ENCODE measurements around the gene HOXA7.

HOXA7 gene

DNA sequence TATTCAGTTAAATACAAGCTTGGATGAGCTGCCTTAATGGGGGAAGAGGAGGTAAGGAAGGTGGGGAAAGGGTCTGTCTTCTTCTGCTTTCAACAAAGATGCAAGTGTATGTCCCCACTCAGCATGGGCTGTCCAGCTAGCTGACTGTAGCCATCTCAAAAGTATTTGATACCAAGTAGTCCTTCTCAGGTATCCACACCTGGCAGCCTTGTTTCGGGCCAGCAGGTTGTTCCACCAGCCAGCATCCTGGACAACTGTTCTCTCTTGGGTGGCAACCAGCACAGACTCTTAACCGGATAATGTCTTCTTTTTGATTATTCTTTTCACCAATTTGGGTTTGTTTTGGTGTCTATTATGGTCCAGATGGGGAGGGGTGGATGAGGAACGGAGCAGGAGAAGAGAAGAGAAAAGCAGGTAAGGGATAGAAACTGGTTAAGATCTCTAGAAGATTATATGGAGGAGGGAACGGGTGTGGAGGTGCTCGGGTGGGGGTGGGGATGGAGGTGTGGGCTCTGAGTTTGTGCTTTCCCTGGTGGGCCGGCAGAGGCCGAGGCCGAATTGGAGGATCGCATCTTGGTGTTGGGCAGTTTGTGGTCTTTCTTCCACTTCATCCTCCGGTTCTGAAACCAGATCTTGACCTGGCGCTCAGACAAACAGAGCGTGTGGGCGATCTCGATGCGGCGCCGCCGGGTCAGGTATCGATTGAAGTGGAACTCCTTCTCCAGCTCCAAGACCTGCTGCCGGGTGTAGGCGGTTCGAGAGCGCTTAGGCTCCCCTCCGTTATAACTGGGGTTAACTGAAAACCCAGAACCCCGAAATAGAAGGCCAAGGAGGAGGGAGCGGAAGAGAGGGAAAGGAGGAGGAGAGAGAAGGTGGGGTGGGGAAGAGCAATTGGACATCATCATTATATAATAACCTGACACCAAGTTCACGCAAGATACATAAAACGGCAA, 27.4 kb downstream of the HOXA7 start:
- H3K27me3 ChIP-seq (replicated peaks in 2 of 5; ENCODE audit: control insufficient read depth in 4 of 5, insufficient read depth in 5 of 5, low read length in 4 of 5): no peaks in the 10 kb centered on the region
- CTCF ChIA-PET: interaction anchor here (0.7 to 2.2 kb wide), 7 partner anchors 9 to 274 kb away, joined by 3 to 7 read pairs (median 4); no protein-coding TSS in a partner anchor
- H3K4me1 ChIP-seq (ENCODE audit: control extremely low read depth in 1 of 4, control insufficient read depth in 4 of 4, insufficient read depth in 4 of 4, low read length in 3 of 4): peaks cover 0 to 21% (median 4%) of the 10 kb centered on the region in 4 experiments
- DNase-seq: no peak
- no peak overlapping the region for H3K4me3 ChIP-seq (ENCODE audit: control insufficient read depth in 1 of 7, extremely low read depth in 1 of 7, insufficient read depth in 4 of 7, low read depth in 2 of 7, low read length in 6 of 7)
- H3K27ac ChIP-seq (ENCODE audit: insufficient read depth in 1 of 2, low read depth in 1 of 2, low read length in 2 of 2, poor library complexity in 1 of 2, severe bottlenecking in 2 of 2): no peak overlapping the region
- POLR2A ChIA-PET: no interaction called here
- no peaks in the 10 kb centered on the region for H3K9me3 ChIP-seq (ENCODE audit: control extremely low read depth in 1 of 5, control insufficient read depth in 4 of 5, insufficient read depth in 2 of 5, low read depth in 1 of 5, low read length in 4 of 5)
- H3K36me3 ChIP-seq (ENCODE audit: control insufficient read depth in 4 of 4, insufficient read depth in 4 of 4, low read length in 3 of 4): peaks cover 3 to 78% (median 58%) of the 10 kb centered on the region in 4 experiments
- 100% methylated on average over 18 of the region's 28 CpGs for WGBS (ENCODE audit: insufficient coverage)

DNA sequence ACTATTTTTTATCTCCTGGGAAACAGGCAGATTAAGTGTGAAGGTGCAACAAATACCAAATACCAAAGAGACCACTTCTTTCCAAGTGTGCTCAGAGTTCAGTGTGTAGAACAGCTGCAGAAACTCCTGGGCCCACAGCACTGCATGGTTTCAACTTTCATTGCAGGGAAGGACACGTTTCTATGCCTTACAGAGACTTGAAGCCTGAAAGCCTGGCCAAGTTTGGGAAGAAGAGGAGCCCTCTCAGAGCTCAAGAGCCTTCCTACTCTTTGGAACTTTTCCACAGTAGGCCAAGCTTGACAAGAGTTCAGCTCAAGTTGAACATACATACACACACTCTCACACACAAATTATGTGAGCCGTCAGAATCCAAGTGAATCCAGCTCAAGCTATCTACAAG, 28.4 kb downstream of the HOXA7 start:
- DNase-seq: no peak
- POLR2A ChIA-PET: no interaction called here
- H3K4me3 ChIP-seq (ENCODE audit: control insufficient read depth in 1 of 7, extremely low read depth in 1 of 7, insufficient read depth in 4 of 7, low read depth in 2 of 7, low read length in 6 of 7): no peak overlapping the region
- CTCF ChIA-PET: interaction anchor here (0.7 to 1.8 kb wide), 6 partner anchors 8 to 273 kb away, joined by 3 to 7 read pairs (median 4); no protein-coding TSS in a partner anchor
- no peak overlapping the region for H3K27ac ChIP-seq (ENCODE audit: insufficient read depth in 1 of 2, low read depth in 1 of 2, low read length in 2 of 2, poor library complexity in 1 of 2, severe bottlenecking in 2 of 2)
- H3K27me3 ChIP-seq (replicated peaks in 2 of 5; ENCODE audit: control insufficient read depth in 4 of 5, insufficient read depth in 5 of 5, low read length in 4 of 5): no peaks in the 10 kb centered on the region
- peaks cover 3 to 16% (median 4%) of the 10 kb centered on the region in 4 experiments for H3K4me1 ChIP-seq (ENCODE audit: control extremely low read depth in 1 of 4, control insufficient read depth in 4 of 4, insufficient read depth in 4 of 4, low read length in 3 of 4)
- peaks cover 3 to 79% (median 55%) of the 10 kb centered on the region in 4 experiments for H3K36me3 ChIP-seq (ENCODE audit: control insufficient read depth in 4 of 4, insufficient read depth in 4 of 4, low read length in 3 of 4)
- WGBS (ENCODE audit: insufficient coverage): 90% methylated on average over 1 of the region's 2 CpGs
- no peaks in the 10 kb centered on the region for H3K9me3 ChIP-seq (ENCODE audit: control extremely low read depth in 1 of 5, control insufficient read depth in 4 of 5, insufficient read depth in 2 of 5, low read depth in 1 of 5, low read length in 4 of 5)

DNA sequence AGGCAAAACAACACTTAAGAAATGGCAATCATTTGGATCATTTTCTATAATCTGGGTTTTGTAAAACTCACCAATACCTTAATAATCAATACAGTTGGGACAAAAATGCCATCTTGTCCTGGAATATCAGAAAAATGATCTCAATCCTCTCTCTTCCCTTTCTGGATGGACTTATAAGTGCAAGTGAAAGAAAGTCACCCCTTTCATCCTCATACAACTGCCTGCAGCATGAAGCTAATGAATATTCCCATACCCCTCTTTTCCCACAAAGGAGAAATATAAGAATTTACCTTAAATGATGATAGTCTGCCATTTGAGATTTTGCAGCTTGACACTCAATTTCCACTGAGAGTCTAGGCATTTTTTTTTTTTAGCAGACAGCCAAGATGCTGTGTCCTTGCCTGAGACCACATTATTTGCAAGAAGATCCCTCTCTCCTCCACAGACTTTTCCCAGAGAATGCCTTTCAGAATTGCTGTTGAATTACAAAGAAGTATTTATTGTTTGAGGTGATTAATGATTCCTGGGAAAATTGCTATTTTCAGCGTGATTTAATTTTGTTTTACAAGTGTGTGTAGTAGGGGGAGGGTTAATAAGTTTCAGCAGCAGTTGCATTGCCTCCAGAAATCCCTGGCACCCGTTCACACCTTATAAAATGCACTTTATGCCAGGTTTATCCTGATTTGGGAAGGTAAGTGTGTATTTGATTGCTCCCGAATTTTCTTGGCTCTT, 29.7 kb downstream of the HOXA7 start:
- WGBS (ENCODE audit: insufficient coverage): 100% methylated on average over 2 of the region's 3 CpGs
- H3K27me3 ChIP-seq (replicated peaks in 2 of 5; ENCODE audit: control insufficient read depth in 4 of 5, insufficient read depth in 5 of 5, low read length in 4 of 5): no peaks in the 10 kb centered on the region
- no peak overlapping the region for H3K27ac ChIP-seq (ENCODE audit: insufficient read depth in 1 of 2, low read depth in 1 of 2, low read length in 2 of 2, poor library complexity in 1 of 2, severe bottlenecking in 2 of 2)
- ChIA-PET POLR2A (no interaction called here), CTCF (interaction anchor here (0.6 to 1.7 kb wide), 2 partner anchors 24 to 74 kb away, joined by 3 to 4 read pairs; no protein-coding TSS in a partner anchor)
- H3K4me1 ChIP-seq (ENCODE audit: control extremely low read depth in 1 of 4, control insufficient read depth in 4 of 4, insufficient read depth in 4 of 4, low read length in 3 of 4): peaks cover 4 to 7% (median 5%) of the 10 kb centered on the region in 4 experiments
- H3K9me3 ChIP-seq (ENCODE audit: control extremely low read depth in 1 of 5, control insufficient read depth in 4 of 5, insufficient read depth in 2 of 5, low read depth in 1 of 5, low read length in 4 of 5): no peaks in the 10 kb centered on the region
- H3K4me3 ChIP-seq (ENCODE audit: control insufficient read depth in 1 of 7, extremely low read depth in 1 of 7, insufficient read depth in 4 of 7, low read depth in 2 of 7, low read length in 6 of 7): no peak overlapping the region
- no peak for DNase-seq
- peaks cover 3 to 85% (median 61%) of the 10 kb centered on the region in 4 experiments for H3K36me3 ChIP-seq (ENCODE audit: control insufficient read depth in 4 of 4, insufficient read depth in 4 of 4, low read length in 3 of 4)

DNA sequence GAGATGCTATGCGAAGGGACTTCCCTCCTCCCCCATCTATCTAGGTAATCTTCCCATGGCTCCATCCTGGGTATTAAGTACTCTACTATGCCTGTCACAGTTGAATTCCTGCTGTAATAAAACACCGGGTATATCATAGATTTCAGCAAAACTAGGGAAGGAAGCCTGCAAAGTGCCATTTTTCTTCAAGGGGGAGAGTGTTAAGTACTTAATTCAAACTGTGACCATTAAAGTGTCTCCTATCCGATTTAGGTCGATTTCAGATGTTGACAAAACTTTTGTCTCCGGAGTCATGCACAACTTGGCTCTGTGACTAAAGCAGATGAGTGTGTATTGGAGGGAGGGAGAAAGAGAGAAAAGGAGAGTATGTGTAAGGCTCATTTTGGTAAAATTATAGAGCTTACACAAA, 30.5 kb downstream of the HOXA7 start:
- ChIA-PET POLR2A (no interaction called here), CTCF (no interaction called here)
- DNase-seq: no peak
- H3K36me3 ChIP-seq (ENCODE audit: control insufficient read depth in 4 of 4, insufficient read depth in 4 of 4, low read length in 3 of 4): peaks cover 3 to 88% (median 63%) of the 10 kb centered on the region in 4 experiments
- peaks cover 0 to 5% (median under 1%) of the 10 kb centered on the region in 4 experiments for H3K4me1 ChIP-seq (ENCODE audit: control extremely low read depth in 1 of 4, control insufficient read depth in 4 of 4, insufficient read depth in 4 of 4, low read length in 3 of 4)
- H3K27me3 ChIP-seq (replicated peaks in 2 of 5; ENCODE audit: control insufficient read depth in 4 of 5, insufficient read depth in 5 of 5, low read length in 4 of 5): no peaks in the 10 kb centered on the region
- WGBS (ENCODE audit: insufficient coverage): 89% methylated on average over 5 of the region's 5 CpGs
- no peak overlapping the region for H3K27ac ChIP-seq (ENCODE audit: insufficient read depth in 1 of 2, low read depth in 1 of 2, low read length in 2 of 2, poor library complexity in 1 of 2, severe bottlenecking in 2 of 2)
- no peaks in the 10 kb centered on the region for H3K9me3 ChIP-seq (ENCODE audit: control extremely low read depth in 1 of 5, control insufficient read depth in 4 of 5, insufficient read depth in 2 of 5, low read depth in 1 of 5, low read length in 4 of 5)
- H3K4me3 ChIP-seq (ENCODE audit: control insufficient read depth in 1 of 7, extremely low read depth in 1 of 7, insufficient read depth in 4 of 7, low read depth in 2 of 7, low read length in 6 of 7): no peak overlapping the region

DNA sequence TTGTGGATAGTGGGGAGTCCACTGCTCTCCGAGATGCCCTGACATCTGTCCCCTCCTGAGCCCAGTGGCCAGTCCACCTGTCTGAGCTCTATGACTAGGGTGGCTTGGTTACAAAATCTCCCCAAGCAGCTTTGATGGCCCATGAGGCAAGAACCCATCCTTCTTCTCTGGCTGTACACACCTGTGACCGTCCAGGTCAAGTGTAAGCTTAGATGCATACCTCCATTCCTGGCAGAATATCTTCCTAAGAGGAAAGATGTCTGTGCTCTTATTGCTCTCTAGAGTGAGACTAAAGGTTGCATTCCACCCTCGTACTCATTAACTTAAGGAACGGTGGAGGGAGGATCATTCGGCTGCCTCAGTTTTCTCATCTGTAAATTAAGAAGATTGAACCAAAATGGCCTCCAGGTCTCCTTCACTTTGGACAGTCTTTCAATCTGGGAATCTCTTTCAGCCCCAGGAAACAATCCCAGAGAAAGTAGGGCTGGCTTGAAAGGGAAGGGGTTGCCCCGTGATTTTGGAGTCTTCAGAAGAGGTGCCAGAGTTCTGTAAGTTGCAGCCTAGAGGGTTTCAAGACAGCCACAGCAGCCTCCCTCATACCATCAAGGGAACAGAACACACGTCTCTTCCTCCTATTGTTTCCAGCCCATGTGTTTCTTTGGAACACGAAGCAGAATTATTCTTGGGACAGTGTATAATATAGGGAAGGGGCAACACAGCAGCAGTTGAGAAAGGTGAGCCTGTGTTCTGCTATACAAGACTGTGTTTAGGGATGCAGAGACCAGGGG, 31.4 kb downstream of the HOXA7 start:
- Histone ChIP-seq H3K4me3 (ENCODE audit: control insufficient read depth in 1 of 7, extremely low read depth in 1 of 7, insufficient read depth in 4 of 7, low read depth in 2 of 7, low read length in 6 of 7) (no peak overlapping the region), H3K9me3 (ENCODE audit: control extremely low read depth in 1 of 5, control insufficient read depth in 4 of 5, insufficient read depth in 2 of 5, low read depth in 1 of 5, low read length in 4 of 5) (no peaks in the 10 kb centered on the region), H3K27ac (ENCODE audit: insufficient read depth in 1 of 2, low read depth in 1 of 2, low read length in 2 of 2, poor library complexity in 1 of 2, severe bottlenecking in 2 of 2) (no peak overlapping the region), H3K36me3 (ENCODE audit: control insufficient read depth in 4 of 4, insufficient read depth in 4 of 4, low read length in 3 of 4) (peaks cover 3 to 94% (median 64%) of the 10 kb centered on the region in 4 experiments), H3K27me3 (replicated peaks in 2 of 5; ENCODE audit: control insufficient read depth in 4 of 5, insufficient read depth in 5 of 5, low read length in 4 of 5) (no peaks in the 10 kb centered on the region), H3K4me1 (ENCODE audit: control extremely low read depth in 1 of 4, control insufficient read depth in 4 of 4, insufficient read depth in 4 of 4, low read length in 3 of 4) (peaks cover 0 to 5% (median 0%) of the 10 kb centered on the region in 4 experiments)
- ChIA-PET POLR2A (no interaction called here), CTCF (no interaction called here)
- 98% methylated on average over 5 of the region's 8 CpGs for WGBS (ENCODE audit: insufficient coverage)
- no peak for DNase-seq

- 94% methylated on average over 36 of the region's 43 CpGs for WGBS (ENCODE audit: insufficient coverage)
- no peak for DNase-seq
- no peaks in the 10 kb centered on the region for H3K27me3 ChIP-seq (replicated peaks in 2 of 5; ENCODE audit: control insufficient read depth in 4 of 5, insufficient read depth in 5 of 5, low read length in 4 of 5)
- peaks cover 8 to 94% (median 66%) of the 10 kb centered on the region in 4 experiments for H3K36me3 ChIP-seq (ENCODE audit: control insufficient read depth in 4 of 4, insufficient read depth in 4 of 4, low read length in 3 of 4)
- ChIA-PET POLR2A (no interaction called here), CTCF (no interaction called here)
- no peak overlapping the region for H3K4me3 ChIP-seq (ENCODE audit: control insufficient read depth in 1 of 7, extremely low read depth in 1 of 7, insufficient read depth in 4 of 7, low read depth in 2 of 7, low read length in 6 of 7)
- H3K27ac ChIP-seq (ENCODE audit: insufficient read depth in 1 of 2, low read depth in 1 of 2, low read length in 2 of 2, poor library complexity in 1 of 2, severe bottlenecking in 2 of 2): no peak overlapping the region
- no peaks in the 10 kb centered on the region for H3K9me3 ChIP-seq (ENCODE audit: control extremely low read depth in 1 of 5, control insufficient read depth in 4 of 5, insufficient read depth in 2 of 5, low read depth in 1 of 5, low read length in 4 of 5)
- peaks cover 0 to 5% (median 0%) of the 10 kb centered on the region in 4 experiments for H3K4me1 ChIP-seq (ENCODE audit: control extremely low read depth in 1 of 4, control insufficient read depth in 4 of 4, insufficient read depth in 4 of 4, low read length in 3 of 4)
Measured at GRCh38 chr7:27124096-27124901, 32.2 kb downstream of the HOXA7 start.
